ENCODE results near the gene TRMT61A.
"Not testable (repeated sequence)": the region's sequence is repeated elsewhere in the genome, so short reads cannot be mapped to it uniquely, and the experiment has no call there.

Gene TRMT61A

GRCh38 chr14:103523575-103523954, 5.4 kb upstream of the TRMT61A start:
- no peak for DNase-seq

DNA sequence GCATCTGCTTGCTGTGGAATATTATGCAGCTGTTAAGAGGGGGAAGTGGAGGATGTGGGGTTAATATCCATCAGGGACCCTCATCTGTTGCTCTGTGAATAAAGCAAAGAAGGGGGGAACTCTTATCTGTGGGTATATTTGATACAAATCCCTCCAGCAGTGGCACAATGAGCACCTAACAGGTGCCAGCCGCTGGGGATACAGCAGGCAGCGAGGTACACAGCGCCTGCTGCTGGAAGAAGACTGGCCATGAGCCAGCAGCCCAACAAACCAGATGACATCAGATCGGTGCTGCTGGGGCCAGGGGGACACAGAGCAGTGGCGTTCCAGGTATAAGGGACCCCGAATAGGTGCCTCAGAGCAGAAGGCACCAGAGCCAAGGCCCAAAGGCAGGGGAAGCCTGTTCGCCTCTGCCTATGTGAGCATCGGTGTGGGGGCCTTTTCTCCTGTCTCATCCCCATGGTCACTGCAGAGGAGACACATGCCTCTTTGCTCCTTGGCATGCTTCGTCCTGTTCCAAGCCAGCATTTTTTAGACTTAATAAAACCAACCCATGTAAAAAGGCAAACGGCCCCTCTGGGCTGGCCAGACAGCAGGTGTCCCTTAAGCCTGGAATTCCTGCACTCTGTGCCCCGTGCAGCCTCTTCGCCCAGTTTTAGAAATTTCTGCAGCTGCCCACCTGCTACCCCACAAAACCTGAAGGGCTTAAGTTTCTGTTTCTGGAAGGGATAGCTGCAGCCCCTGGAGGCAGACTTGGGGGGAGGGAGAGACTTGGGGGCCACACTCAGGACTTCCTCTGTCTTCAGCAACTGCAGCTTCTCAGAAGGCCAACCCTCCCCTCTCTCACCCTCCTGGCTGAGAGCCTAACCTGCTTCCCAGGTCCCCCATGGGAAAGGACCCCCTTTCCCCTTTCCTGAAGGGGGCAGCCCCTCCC, 4.7 kb upstream of the TRMT61A start:
- DNase-seq: no peak

DNA sequence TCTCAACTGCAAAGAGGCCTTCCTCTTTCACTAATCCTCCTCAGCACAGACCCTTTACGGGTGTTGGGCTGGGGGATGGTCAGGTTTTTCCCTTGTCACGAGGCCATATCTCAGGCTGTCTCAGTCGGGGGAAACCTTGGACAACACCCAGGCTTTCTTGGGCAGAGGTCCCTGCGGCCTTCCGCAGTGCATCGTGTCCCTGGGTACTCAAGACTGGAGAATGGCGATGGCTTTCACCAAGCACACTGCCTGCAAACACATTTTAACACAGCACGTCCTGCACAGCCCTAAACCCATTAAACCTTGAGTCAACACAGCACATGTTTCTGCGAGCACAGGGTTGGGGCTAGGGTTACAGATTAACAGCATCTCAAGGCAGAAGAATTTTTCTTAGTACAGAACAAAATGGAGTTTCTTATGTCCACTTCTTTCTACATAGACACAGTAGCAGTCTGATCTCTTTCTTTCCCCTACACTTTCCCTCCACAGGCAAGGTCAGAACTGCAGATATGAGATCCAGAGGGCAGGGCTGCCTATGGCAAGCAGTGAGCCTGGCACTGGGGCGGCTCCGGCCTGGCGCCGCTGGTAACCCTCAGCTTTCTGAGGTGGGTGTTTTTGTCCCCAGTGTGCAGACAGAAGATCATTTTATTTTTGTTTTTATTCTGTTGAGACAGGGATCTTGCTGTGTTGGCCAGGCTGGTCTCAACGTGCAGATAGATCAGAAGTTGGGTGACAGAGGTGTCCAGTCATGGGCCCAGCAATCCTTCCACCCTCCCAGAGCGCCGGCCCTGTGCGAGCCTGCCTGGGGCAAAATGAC, 3.4 kb upstream of the TRMT61A start:
- DNase-seq: not testable (repeated sequence)

DNA sequence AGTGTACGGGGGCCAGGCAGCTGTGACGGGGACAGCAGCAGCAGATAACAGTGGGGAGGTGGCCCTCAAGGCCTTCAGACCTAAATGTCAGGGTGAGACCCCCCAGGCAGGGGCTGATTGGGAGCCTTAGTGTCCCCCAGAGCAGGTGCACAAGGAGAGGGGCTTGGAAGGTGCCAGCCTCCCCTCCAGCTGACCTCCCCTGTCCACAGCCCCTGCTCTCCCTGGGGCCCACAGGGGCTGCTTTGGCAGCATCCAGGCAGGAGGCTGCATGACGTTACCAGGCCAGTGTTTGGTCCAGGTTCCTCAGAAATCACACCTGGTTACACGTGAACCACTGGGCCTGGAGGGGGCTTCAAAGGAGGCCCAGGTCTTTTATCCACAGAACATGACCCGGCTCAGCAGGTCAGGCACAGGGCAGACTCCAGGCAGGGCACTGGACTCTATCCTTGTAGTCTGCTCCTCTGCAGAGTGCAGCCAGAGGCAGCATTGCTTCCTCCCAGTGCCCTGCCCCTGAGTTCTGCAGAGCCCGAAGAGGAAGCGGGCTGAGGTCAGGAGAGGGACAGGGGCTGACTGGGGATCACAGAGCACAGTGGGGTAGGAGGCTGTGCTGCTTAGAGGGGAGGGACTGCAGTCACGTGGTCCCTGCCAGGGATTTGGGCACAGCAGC, 2.6 kb upstream of the TRMT61A start:
- DNase-seq: peak; percentile 61

DNA sequence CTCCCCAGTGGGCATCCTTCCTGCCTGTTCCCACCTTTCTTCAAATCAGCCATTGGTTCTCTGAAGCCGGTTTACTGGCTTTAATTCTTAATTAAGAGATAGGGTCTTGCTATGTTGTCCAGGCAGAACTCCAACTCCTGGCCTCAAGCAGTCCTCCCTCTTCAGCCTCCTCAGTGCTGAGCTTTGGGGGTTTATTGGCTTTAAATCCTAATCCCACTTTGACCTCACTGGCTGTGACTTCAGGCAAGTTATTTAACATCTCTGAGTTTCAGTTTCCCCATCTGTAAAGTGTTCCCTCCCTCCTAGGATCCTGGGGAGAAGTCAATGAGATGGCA, 2.1 kb upstream of the TRMT61A start:
- DNase-seq: peak; percentile 34

GRCh38 chr14:103527408-103528145, 1.4 kb upstream of the TRMT61A start:
- DNase-seq: peak; percentile 90

GRCh38 chr14:103528146-103528586, 830 bp upstream of the TRMT61A start:
- no peak for DNase-seq

- DNase-seq: no peak
Observed at GRCh38 chr14:103529383-103530365, 678 bp downstream of the TRMT61A start.

DNA sequence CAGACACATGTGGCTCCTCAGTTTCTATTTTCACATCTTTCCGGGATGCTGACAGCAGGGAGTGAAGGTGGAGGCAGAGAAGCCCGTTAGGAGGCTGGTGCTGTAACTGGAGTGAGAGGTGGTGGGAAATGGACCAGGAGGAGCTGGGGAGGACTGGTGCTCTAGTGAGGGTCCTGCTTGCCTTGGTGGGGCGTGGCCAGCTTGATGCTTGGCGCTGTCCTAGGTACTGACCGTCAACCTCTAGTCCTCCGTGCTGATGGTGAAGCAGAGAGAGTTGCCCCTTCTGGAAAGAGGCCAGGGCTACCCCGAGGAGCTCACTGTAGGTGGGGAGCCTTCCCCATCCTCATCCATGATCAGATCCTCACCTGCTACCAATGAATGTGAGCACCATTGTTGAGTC, 1.4 kb downstream of the TRMT61A start:
- DNase-seq: no peak

GRCh38 chr14:103530831-103531230, 1.8 kb downstream of the TRMT61A start:
- no peak for DNase-seq

- no peak for DNase-seq
Observed at GRCh38 chr14:103531421-103532215, 2.6 kb downstream of the TRMT61A start.

- DNase-seq: no peak
Observed at GRCh38 chr14:103532216-103533136, 3.5 kb downstream of the TRMT61A start.

DNA sequence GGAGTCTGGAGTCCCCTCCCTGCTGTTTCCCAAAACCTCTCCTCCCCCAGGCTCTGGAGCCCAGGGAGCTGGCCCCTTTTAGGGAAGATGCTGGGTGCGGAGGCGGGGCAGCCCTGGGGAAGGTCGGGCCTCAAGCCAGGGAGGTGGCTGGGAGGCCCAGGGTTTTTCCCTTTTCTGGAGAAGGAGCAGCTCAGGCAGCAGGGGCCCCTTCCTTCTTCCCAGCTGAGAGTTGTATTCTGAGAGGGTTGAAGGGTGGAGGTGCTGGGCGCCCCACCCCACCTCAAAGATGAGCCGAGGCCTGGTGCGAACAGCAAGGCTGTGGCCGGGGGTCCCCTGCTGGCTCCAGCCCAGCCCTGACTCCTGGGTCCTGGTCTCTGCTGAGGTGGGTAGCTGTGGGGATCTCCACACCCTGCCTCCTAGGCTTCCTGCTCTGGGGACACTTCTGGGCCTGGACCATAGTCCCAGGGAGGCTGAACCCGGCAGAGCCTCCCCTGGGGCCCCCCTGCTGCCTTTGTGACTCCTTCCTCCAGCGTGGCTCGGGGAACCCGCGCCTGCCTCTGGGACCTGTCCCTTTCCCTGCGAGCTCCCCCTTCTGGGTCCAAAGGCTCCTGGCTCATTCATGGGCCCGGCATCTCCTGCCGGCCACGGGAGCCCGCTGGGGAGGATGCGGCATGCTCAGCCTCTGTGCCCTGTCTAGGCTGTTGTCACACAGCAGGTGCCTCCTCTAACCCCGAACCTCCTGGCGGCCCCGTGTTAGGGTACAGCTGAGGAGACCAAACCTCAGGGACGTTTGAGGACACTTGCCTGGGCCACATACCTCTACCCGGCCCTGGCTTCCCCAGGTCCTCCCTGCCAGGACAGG, 4.4 kb downstream of the TRMT61A start:
- no peak for DNase-seq

DNA sequence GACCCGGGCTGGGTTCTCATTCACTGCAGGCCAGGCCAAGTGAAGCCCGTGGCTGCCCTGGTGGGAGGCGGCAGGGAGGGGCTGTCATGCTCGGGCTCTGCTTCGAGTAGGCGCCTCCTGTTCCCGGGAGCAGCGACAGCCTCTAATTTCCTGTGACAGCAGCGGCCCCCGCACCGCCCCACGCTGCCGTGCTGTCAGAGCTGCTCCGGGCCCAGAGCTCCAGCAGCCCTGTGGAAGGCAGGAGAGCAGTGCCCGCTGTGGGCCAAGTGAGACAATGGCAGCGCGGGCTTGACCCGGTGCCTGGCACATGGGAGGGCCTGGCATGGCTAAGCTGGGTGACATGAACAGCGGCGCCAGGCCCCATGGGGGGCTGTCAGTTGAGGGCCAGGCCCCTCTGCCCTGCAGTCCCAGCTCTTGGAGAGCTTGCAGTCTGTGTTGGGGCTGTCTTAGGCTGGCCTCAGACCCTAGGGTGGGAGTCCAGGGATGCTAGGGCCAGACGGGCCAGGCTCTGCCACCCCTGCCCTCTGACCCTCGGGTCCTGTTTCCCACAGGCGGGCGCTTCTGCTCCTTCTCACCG, 5.1 kb downstream of the TRMT61A start:
- DNase-seq: no peak

GRCh38 chr14:103534576-103535061, 5.6 kb downstream of the TRMT61A start:
- no peak for DNase-seq

GRCh38 chr14:103535081-103535890, 6.3 kb downstream of the TRMT61A start:
- no peak for DNase-seq

Data from suppressor macrophage treated with lipopolysaccharide for 4 hours (primary cell).